OCI-LY7 (cell line): ENCODE measurements around the gene PKD1L1. TPM values are rescaled to one million over a fixed set of nuclear protein-coding genes. Genes with fewer than 3 reads are reported as not detected.

Source experiments
- BruUV-seq: library from RNA; stranded (reverse); fragments of 400-500 nt; replicated peaks from 2 replicates; lab custom pipeline; 2021; lab: Mats Ljungman, UMichigan
- CTCF ChIA-PET: fragments of 300-600 bp; sonication (Branson Sonifier 250); formaldehyde crosslinking; loops from one replicate; lab custom pipeline; 2022; ENCODE audit warnings: antibody characterized with exemption; ENCODE audit not compliant: unreplicated experiment; lab: Charles Lee
- POLR2A ChIA-PET: fragments of 300-600 bp; sonication (Branson Sonifier 250); formaldehyde crosslinking; loops from one replicate; lab custom pipeline; 2022; ENCODE audit warnings: antibody characterized with exemption; lab: Charles Lee
- DNase-seq: peaks from one replicate; pipeline ENCODE4 v3.0.0-alpha.2; 2015; ENCODE audit warnings: low spot score
- H2AFZ ChIP-seq: fragments of 200-600 bp; sonication (generic), shearing (Covaris generic); 2 replicates; pipeline ENCODE4 v1.6.1; 2014; ENCODE audit warnings: mild to moderate bottlenecking, antibody characterized with exemption, low read length, moderate library complexity
- H3K27ac ChIP-seq: fragments of 200-600 bp; sonication (generic); 2 replicates; pipeline ENCODE4 v1.5.1; 2014; ENCODE audit warnings: mixed run types, low read depth, mild to moderate bottlenecking, moderate library complexity, low read length, inconsistent platforms; ENCODE audit not compliant: poor library complexity, severe bottlenecking
- H3K36me3 ChIP-seq: fragments of 200-600 bp; sonication (generic); 2 replicates; pipeline ENCODE4 v1.6.1; 2014; ENCODE audit warnings: mild to moderate bottlenecking, antibody characterized with exemption, low read length, moderate library complexity, mixed read lengths; ENCODE audit not compliant: insufficient read depth
- H3K4me1 ChIP-seq: fragments of 200-600 bp; sonication (generic); 2 replicates; pipeline ENCODE4 v1.5.1; 2014; ENCODE audit warnings: mild to moderate bottlenecking, low read length; ENCODE audit not compliant: insufficient read depth, poor library complexity, severe bottlenecking
- H3K4me2 ChIP-seq: fragments of 200-600 bp; sonication (generic); 2 replicates; pipeline ENCODE4 v1.6.1; 2014; ENCODE audit warnings: mild to moderate bottlenecking, low read length
- H3K4me3 ChIP-seq: fragments of 200-600 bp; sonication (generic); 2 replicates; pipeline ENCODE4 v1.5.1; 2014; ENCODE audit warnings: mild to moderate bottlenecking, low read depth, low read length; ENCODE audit not compliant: poor library complexity, severe bottlenecking
- H3K79me2 ChIP-seq: fragments of 200-600 bp; sonication (generic); 2 replicates; pipeline ENCODE4 v1.6.1; 2016; ENCODE audit warnings: low read depth, mild to moderate bottlenecking, low read length, moderate library complexity, mixed read lengths; ENCODE audit not compliant: insufficient read depth
- H3K9me2 ChIP-seq: fragments of 200-600 bp; sonication (generic); 2 replicates; pipeline ENCODE4 v1.6.1; 2016; ENCODE audit warnings: mild to moderate bottlenecking, low read length, mixed read lengths; ENCODE audit not compliant: insufficient read depth
- H3K9me3 ChIP-seq: fragments of 200-600 bp; sonication (generic); 2 replicates; pipeline ENCODE4 v1.6.1; 2014; ENCODE audit warnings: mild to moderate bottlenecking, mixed run types, low read length, mixed read lengths
- H4K20me1 ChIP-seq: fragments of 200-600 bp; sonication (generic); 2 replicates; pipeline ENCODE4 v1.6.1; 2014; ENCODE audit warnings: mild to moderate bottlenecking, antibody characterized with exemption, low read length, moderate library complexity, mixed read lengths; ENCODE audit not compliant: insufficient read depth
- CTCF ChIP-seq: fragments of 200-600 bp; sonication (generic); conservative IDR thresholded peaks from 2 replicates; pipeline ENCODE4 v1.5.1; 2014; ENCODE audit warnings: mild to moderate bottlenecking, antibody characterized with exemption, low read length, moderate library complexity, mixed read lengths
- EZH2phosphoT487 ChIP-seq: fragments of 200-600 bp; sonication (generic); IDR thresholded peaks from 2 replicates; pipeline ENCODE4 v1.6.1; 2018; ENCODE audit warnings: low read depth, borderline replicate concordance, mild to moderate bottlenecking, mixed run types, antibody characterized with exemption, low read length, moderate library complexity, mixed read lengths
- intact Hi-C: fragments of 100-400 bp; cut with micrococcal nuclease; formaldehyde crosslinking; loops from one replicate; pipeline ENCODE4 v1.10.0; 2022; ENCODE audit not compliant: unreplicated experiment
- total RNA-seq, 2 experiments: library from RNA; depleted of rRNA in 1 of 2; stranded (reverse); fragments of >200 nt in 1 of 2; shearing (Covaris generic) in 1 of 2; gene quantifications; 2 replicates each; pipeline ENCODE4 v1.2.3, GENCODE V29; 2014 to 2022

Gene PKD1L1
- total RNA-seq, 2 experiments from 2014 or later = 0.19 to 0.63 TPM

GRCh38 chr7:47771336-47771989 is 176.8 kb downstream of the PKD1L1 start:
- Histone ChIP-seq H3K4me1 (peaks cover 12% of the 10 kb centered on the region), H2AFZ (no peak overlapping the region), H3K79me2 (no peaks in the 10 kb centered on the region), H3K36me3 (no peaks in the 10 kb centered on the region), H3K9me2 (no peaks in the 10 kb centered on the region), H3K9me3 (no peaks in the 10 kb centered on the region), H3K27ac (no peak overlapping the region), H4K20me1 (no peaks in the 10 kb centered on the region), H3K4me2 (no peak overlapping the region), H3K4me3 (no peak overlapping the region)
- TF ChIP-seq EZH2phosphoT487 = no peak
- no peak for TF ChIP-seq CTCF
- POLR2A ChIA-PET = interaction anchor here (0.9 kb wide), 1 partner anchor 58 kb away, joined by 3 read pairs; no protein-coding TSS in a partner anchor
- no TSS peak for BruUV-seq
- no peak for DNase-seq
- intact Hi-C loops = no loop called here
- CTCF ChIA-PET = no interaction called here

GRCh38 chr7:47766126-47766525 is 182.1 kb downstream of the PKD1L1 start:
- H3K4me3 ChIP-seq = no peak overlapping the region
- H2AFZ ChIP-seq = no peak overlapping the region
- TF ChIP-seq CTCF (no peak), EZH2phosphoT487 (no peak)
- CTCF ChIA-PET = no interaction called here
- H3K4me2 ChIP-seq = no peak overlapping the region
- H3K4me1 ChIP-seq = no peaks in the 10 kb centered on the region
- intact Hi-C loops = no loop called here
- BruUV-seq = no TSS peak
- DNase-seq = no peak
- H3K79me2 ChIP-seq = no peaks in the 10 kb centered on the region
- no peaks in the 10 kb centered on the region for H3K36me3 ChIP-seq
- no peaks in the 10 kb centered on the region for H3K9me3 ChIP-seq
- POLR2A ChIA-PET = interaction anchor here (0.7 to 2.7 kb wide), 4 partner anchors 9 to 30 kb away, joined by 3 to 13 read pairs (median 5); no protein-coding TSS in a partner anchor
- H3K9me2 ChIP-seq = no peaks in the 10 kb centered on the region
- H4K20me1 ChIP-seq = no peaks in the 10 kb centered on the region
- H3K27ac ChIP-seq = no peak overlapping the region

- no TSS peak for BruUV-seq
- no peak overlapping the region for H3K4me3 ChIP-seq
- no peak overlapping the region for H3K4me2 ChIP-seq
- TF ChIP-seq EZH2phosphoT487 (no peak), CTCF (no peak)
- CTCF ChIA-PET = no interaction called here
- POLR2A ChIA-PET = interaction anchor here (0.5 to 2.7 kb wide), 6 partner anchors 8 to 378 kb away, joined by 3 to 13 read pairs (median 5); no protein-coding TSS in a partner anchor
- no peaks in the 10 kb centered on the region for H3K4me1 ChIP-seq
- H3K36me3 ChIP-seq = no peaks in the 10 kb centered on the region
- no peaks in the 10 kb centered on the region for H3K9me2 ChIP-seq
- H2AFZ ChIP-seq = no peak overlapping the region
- H3K27ac ChIP-seq = no peak overlapping the region
- H3K9me3 ChIP-seq = no peaks in the 10 kb centered on the region
- DNase-seq = no peak
- no peaks in the 10 kb centered on the region for H4K20me1 ChIP-seq
- intact Hi-C loops = no loop called here
- no peaks in the 10 kb centered on the region for H3K79me2 ChIP-seq
Observed at GRCh38 chr7:47765373-47765979, 182.8 kb downstream of the PKD1L1 start.
